Measurements from ENCODE around the gene NEURL3. TPM values are rescaled to one million over a fixed set of nuclear protein-coding genes. Genes with fewer than 3 reads are reported as not detected.
A peak's percentile ranks its signal among the peaks of the same experiment; 100 is the strongest.

Gene NEURL3
- total and polyA plus RNA-seq, 4 donors = 0.24 to 2.1 (median 0.72) TPM

- peaks cover 17 to 56% (median 23%) of the 10 kb centered on the region in 5 donors for H3K4me1 ChIP-seq (ENCODE audit: control insufficient read depth in 5 of 5, insufficient read depth in 5 of 5, low read length in 5 of 5)
- no peaks in the 10 kb centered on the region for H3K27me3 ChIP-seq (ENCODE audit: control insufficient read depth in 3 of 3, insufficient read depth in 3 of 3, low read length in 2 of 3)
- TF ChIP-seq, protein P1, sequence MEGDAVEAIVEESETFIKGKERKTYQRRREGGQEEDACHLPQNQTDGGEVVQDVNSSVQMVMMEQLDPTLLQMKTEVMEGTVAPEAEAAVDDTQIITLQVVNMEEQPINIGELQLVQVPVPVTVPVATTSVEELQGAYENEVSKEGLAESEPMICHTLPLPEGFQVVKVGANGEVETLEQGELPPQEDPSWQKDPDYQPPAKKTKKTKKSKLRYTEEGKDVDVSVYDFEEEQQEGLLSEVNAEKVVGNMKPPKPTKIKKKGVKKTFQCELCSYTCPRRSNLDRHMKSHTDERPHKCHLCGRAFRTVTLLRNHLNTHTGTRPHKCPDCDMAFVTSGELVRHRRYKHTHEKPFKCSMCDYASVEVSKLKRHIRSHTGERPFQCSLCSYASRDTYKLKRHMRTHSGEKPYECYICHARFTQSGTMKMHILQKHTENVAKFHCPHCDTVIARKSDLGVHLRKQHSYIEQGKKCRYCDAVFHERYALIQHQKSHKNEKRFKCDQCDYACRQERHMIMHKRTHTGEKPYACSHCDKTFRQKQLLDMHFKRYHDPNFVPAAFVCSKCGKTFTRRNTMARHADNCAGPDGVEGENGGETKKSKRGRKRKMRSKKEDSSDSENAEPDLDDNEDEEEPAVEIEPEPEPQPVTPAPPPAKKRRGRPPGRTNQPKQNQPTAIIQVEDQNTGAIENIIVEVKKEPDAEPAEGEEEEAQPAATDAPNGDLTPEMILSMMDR (IDR thresholded peaks at IDR 0.05; ENCODE audit: control extremely low read depth, extremely low read depth) = no peak
- no peaks in the 10 kb centered on the region for H3K9me3 ChIP-seq (ENCODE audit: control insufficient read depth in 4 of 4, insufficient read depth in 3 of 4, low read length in 3 of 4)
- peak overlapping the region; percentile 69 to 90 for H3K27ac ChIP-seq (ENCODE audit: low read depth in 1 of 2, low read length in 1 of 2)
- DNase-seq (peak in 1 of 3 donors; percentile 64), ATAC-seq (ENCODE audit: insufficient read depth, low FRiP score) (no peak)
- H3K4me3 ChIP-seq = no peak overlapping the region
- no peaks in the 10 kb centered on the region for H3K36me3 ChIP-seq (ENCODE audit: control insufficient read depth in 4 of 4, insufficient read depth in 4 of 4, low read length in 4 of 4)
- 65 to 82% methylated on average over 4 of the region's 4 CpGs for WGBS, 2 donors
- H3K9ac ChIP-seq (ENCODE audit: insufficient read depth in 1 of 2, low read length in 2 of 2) = no peak overlapping the region
Observed at GRCh38 chr2:96534141-96534540, 29.0 kb upstream of the NEURL3 start.

DNA sequence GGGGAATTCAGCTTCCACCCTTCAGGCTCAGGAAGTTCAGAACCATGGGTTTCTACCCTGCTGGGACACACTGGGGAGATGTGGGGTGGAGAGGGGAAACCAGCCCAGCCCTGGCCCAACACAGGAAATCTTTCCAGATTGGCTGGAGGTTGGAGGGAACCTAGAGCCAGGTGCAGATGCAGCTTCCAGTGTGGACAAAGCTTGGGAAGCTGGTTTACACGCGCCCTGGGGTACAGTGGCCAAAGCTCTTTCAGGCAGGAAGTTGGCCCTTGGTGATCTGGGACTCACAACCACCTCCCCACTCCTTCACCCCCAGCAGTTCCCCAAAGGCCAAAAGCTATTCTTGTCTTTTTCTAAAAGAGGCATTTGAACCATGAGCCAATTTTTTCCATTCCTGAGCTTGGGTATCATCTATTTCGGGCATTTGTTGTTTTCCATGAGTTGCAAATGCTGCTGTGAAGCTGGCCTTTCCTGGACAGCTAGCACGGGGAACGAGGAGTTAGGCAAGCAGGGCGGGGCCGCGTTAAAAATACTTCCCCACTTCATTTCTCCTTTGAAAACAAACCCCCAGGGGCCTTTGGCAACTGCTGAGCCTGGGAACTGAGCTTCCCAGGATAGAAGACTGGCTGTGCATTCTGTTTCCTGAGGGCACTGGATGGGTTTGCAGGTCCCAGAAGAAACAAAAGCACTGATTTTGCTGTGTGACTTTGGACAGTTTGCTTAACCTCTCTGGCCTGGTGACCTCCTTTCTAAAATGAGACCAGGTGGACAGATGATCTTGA is 28.3 kb upstream of the NEURL3 start:
- TF ChIP-seq, protein P1 (IDR thresholded peaks at IDR 0.05; ENCODE audit: control extremely low read depth, extremely low read depth) = no peak
- WGBS, 2 donors = 9 to 14% methylated on average over 8 of the region's 8 CpGs
- no peak for ATAC-seq (ENCODE audit: insufficient read depth, low FRiP score)

DNA sequence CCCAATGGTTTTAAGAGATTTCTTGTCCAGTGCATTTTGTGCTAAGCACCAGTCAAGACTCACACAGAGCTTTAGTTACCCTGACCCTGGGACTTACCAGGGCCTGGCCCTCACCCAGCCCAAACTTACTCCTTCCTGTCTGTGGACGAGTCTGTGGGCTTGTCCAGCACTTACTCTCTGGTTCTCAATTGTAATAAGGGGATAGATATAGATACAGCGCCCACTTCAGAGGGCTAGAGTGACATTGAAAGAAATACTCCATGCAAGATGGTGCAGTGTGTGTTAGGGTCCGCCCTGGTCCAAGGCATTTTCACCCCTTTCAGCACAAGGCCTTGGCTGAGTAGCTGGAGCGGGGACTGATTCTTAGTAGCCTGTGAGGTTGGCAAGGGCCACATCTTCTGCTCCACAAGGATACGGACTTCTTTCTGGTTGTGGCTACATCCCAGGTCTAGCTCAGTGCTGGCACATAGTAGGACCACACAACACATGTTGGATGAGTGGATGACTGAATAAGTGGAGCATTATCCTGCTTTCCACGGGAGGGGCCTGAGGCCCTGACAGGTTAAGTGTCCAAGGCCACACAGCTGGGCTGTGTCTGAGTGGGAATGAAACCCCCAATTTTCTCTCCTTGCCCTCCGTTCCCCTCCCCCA is 27.6 kb upstream of the NEURL3 start:
- peak overlapping the region in 1 of 2 donors; percentile 46 for H3K9ac ChIP-seq (ENCODE audit: insufficient read depth in 1 of 2, low read length in 2 of 2)
- H3K4me1 ChIP-seq (ENCODE audit: control insufficient read depth in 5 of 5, insufficient read depth in 5 of 5, low read length in 5 of 5) = peaks cover 23 to 55% (median 30%) of the 10 kb centered on the region in 5 donors
- no peak overlapping the region for H3K4me3 ChIP-seq

More for the DNA sequence above, 28.3 kb upstream of the NEURL3 start:
- no peaks in the 10 kb centered on the region for H3K9me3 ChIP-seq (ENCODE audit: control insufficient read depth in 4 of 4, insufficient read depth in 3 of 4, low read length in 3 of 4)
- H3K4me3 ChIP-seq = no peak overlapping the region
- no peak overlapping the region for H3K9ac ChIP-seq (ENCODE audit: insufficient read depth in 1 of 2, low read length in 2 of 2)
- peaks cover 23 to 54% (median 24%) of the 10 kb centered on the region in 5 donors for H3K4me1 ChIP-seq (ENCODE audit: control insufficient read depth in 5 of 5, insufficient read depth in 5 of 5, low read length in 5 of 5)
- peak overlapping the region; percentile 69 to 90 for H3K27ac ChIP-seq (ENCODE audit: low read depth in 1 of 2, low read length in 1 of 2)
- DNase-seq = peak in 2 of 3 donors; percentile 54 to 76
- no peaks in the 10 kb centered on the region for H3K27me3 ChIP-seq (ENCODE audit: control insufficient read depth in 3 of 3, insufficient read depth in 3 of 3, low read length in 2 of 3)
- H3K36me3 ChIP-seq (ENCODE audit: control insufficient read depth in 4 of 4, insufficient read depth in 4 of 4, low read length in 4 of 4) = no peaks in the 10 kb centered on the region

More for the DNA sequence above, 27.6 kb upstream of the NEURL3 start:
- no peaks in the 10 kb centered on the region for H3K36me3 ChIP-seq (ENCODE audit: control insufficient read depth in 4 of 4, insufficient read depth in 4 of 4, low read length in 4 of 4)
- no peak for DNase-seq
- H3K27me3 ChIP-seq (ENCODE audit: control insufficient read depth in 3 of 3, insufficient read depth in 3 of 3, low read length in 2 of 3) = no peaks in the 10 kb centered on the region
- H3K9me3 ChIP-seq (ENCODE audit: control insufficient read depth in 4 of 4, insufficient read depth in 3 of 4, low read length in 3 of 4) = no peaks in the 10 kb centered on the region
- no peak for ATAC-seq (ENCODE audit: insufficient read depth, low FRiP score)
- TF ChIP-seq, protein P1 (IDR thresholded peaks at IDR 0.05; ENCODE audit: control extremely low read depth, extremely low read depth) = no peak
- peak overlapping the region; percentile 69 to 90 for H3K27ac ChIP-seq (ENCODE audit: low read depth in 1 of 2, low read length in 1 of 2)
- 81 to 82% methylated on average over 7 of the region's 7 CpGs for WGBS, 2 donors

Measured in lung (tissue), 12 donors.